Nephron progenitor cell (in vitro differentiated cells): ENCODE results near the gene TMCC1.

ENCODE experiments used
- DNase-seq: peaks from one replicate; pipeline ENCODE4 v3.0.0; 2021
- H3K27ac Mint-ChIP-seq: 2 replicates; pipeline ENCODE4 v1.8.0; 2021; ENCODE audit warnings: mild to moderate bottlenecking, moderate library complexity, mixed read lengths
- H3K27me3 Mint-ChIP-seq: 2 replicates; pipeline ENCODE4 v1.8.0; 2021; ENCODE audit warnings: mild to moderate bottlenecking, low read depth, mixed read lengths; ENCODE audit not compliant: poor library complexity
- H3K36me3 Mint-ChIP-seq: 2 replicates; pipeline ENCODE4 v1.8.0; 2021; ENCODE audit warnings: low read depth, mixed read lengths
- H3K4me1 Mint-ChIP-seq: 2 replicates; pipeline ENCODE4 v1.8.0; 2021; ENCODE audit warnings: mixed read lengths
- H3K4me3 Mint-ChIP-seq: 2 replicates; pipeline ENCODE4 v1.8.0; 2021; ENCODE audit warnings: mild to moderate bottlenecking, moderate library complexity, mixed read lengths
- H3K9me3 Mint-ChIP-seq: 2 replicates; pipeline ENCODE4 v1.8.0; 2021; ENCODE audit warnings: mild to moderate bottlenecking, moderate library complexity, mixed read lengths
- TF ChIP-seq, protein P1 (sequence below): fragments of 200-600 bp; sonication (generic); IDR thresholded peaks from 2 replicates; pipeline ENCODE4 v1.5.0; 2021; ENCODE audit warnings: antibody characterized with exemption

The TMCC1 gene

DNA sequence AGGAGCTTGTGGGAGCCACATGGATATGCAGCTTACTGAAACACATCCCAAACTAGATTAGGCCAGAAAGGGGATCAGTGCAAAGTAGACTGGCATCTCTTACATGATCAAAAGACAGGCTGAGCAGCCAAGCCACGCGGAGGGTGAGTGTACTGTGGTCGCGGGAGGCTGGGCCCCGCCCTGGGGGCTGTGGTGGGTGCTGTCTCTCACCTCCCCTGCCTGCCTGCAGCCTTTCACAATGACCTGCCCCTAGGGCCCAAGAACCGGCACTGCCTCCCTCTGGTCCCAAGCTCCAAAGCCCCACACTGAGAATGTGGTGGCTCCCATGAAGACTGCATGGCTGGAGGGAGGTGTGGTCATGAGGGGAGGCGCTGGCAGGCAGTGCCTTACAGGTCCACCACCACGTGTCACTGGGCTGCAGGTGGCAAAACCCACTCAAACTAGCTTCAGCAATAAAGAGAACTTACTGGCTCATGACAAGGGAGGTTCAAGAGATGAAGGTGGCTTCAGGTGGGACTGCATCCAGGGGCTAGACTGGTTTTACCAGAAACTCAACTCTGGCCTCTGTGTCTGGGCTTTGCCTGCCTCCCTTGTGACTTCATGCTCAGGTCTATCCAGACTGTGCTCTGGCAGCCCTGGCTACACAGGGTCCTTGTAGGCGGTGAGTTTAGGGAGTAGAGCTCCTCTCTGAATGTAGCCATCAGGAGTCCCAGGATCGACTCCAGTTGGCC lies 259.6 kb downstream of the TMCC1 start:
- peaks cover 12% of the 10 kb centered on the region for H3K36me3 Mint-ChIP-seq
- H3K4me1 Mint-ChIP-seq: peaks cover 17% of the 10 kb centered on the region
- peaks cover 27% of the 10 kb centered on the region for H3K9me3 Mint-ChIP-seq
- no peak overlapping the region for H3K4me3 Mint-ChIP-seq
- DNase-seq: no peak
- peaks cover 5% of the 10 kb centered on the region for H3K27me3 Mint-ChIP-seq
- TF ChIP-seq, protein P1, sequence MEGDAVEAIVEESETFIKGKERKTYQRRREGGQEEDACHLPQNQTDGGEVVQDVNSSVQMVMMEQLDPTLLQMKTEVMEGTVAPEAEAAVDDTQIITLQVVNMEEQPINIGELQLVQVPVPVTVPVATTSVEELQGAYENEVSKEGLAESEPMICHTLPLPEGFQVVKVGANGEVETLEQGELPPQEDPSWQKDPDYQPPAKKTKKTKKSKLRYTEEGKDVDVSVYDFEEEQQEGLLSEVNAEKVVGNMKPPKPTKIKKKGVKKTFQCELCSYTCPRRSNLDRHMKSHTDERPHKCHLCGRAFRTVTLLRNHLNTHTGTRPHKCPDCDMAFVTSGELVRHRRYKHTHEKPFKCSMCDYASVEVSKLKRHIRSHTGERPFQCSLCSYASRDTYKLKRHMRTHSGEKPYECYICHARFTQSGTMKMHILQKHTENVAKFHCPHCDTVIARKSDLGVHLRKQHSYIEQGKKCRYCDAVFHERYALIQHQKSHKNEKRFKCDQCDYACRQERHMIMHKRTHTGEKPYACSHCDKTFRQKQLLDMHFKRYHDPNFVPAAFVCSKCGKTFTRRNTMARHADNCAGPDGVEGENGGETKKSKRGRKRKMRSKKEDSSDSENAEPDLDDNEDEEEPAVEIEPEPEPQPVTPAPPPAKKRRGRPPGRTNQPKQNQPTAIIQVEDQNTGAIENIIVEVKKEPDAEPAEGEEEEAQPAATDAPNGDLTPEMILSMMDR: no peak
- peak overlapping the region; percentile 54 for H3K27ac Mint-ChIP-seq

DNA sequence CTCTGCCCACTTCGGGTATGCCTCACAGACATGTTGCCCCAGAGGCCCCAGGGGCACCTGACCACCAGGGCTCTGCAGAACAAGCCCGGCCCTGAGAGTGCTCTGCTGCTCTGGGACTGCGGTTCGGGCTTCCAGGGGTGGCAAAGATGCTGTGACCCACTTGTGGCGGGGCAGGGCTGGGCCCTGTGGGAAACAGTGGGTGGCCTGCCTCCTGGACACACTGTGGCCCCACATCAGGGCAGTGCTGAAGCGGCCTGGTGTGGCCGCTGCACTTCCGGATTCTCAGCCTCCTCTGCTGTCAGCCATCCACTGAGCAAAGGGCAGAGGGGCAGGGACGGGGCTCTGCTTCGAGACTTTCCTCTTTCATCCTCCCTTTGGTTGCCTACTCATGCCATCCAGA lies 260.5 kb downstream of the TMCC1 start:
- peaks cover 27% of the 10 kb centered on the region for H3K9me3 Mint-ChIP-seq
- TF ChIP-seq, protein P1: no peak
- no peak for DNase-seq
- H3K36me3 Mint-ChIP-seq: peaks cover 12% of the 10 kb centered on the region
- peaks cover 5% of the 10 kb centered on the region for H3K27me3 Mint-ChIP-seq
- peaks cover 17% of the 10 kb centered on the region for H3K4me1 Mint-ChIP-seq
- H3K4me3 Mint-ChIP-seq: no peak overlapping the region
- no peak overlapping the region for H3K27ac Mint-ChIP-seq

DNA sequence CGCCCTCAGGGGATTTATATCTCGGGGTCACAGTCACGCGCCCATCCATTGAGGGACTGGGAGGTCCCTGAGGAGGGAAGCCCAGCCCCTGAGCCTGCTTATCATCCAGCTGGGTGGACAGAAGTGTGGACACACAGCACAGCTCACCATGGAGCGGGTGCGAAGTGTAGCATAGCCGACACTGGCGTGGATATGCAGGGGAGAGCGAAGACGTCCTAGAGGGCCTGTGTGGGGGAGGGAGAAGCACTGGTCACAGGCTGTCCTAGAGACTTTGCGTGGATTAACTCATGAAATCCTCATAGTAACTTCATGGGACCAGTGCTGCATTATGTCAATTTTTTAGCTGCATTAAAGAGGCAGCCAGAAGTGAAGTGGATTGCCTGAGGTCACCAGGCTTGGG lies 261.0 kb downstream of the TMCC1 start:
- TF ChIP-seq, protein P1: no peak

DNA sequence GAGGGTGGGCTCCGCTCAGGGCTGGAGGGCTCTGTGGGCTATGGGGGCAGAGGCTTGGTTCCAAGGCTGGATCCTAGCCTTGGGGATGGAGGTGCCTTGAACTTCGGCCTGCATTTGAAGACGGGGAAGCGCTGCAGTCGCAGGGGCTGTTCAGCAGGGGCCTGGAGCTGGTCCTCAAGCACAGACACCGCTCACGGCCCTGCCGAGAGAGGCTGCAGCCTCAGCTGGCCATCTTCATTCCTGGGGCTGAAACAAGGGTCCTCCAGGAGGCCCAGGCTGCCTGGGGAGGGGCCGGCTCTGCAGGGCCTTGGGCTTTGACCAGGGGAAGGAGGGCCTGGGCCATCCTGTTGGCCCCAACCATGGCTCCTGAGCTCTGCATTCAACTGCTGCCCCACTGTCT lies 261.5 kb downstream of the TMCC1 start:
- Mint-ChIP-seq H3K36me3 (peaks cover 12% of the 10 kb centered on the region), H3K4me3 (no peak overlapping the region), H3K4me1 (peaks cover 27% of the 10 kb centered on the region), H3K27me3 (peaks cover 5% of the 10 kb centered on the region), H3K9me3 (peaks cover 21% of the 10 kb centered on the region), H3K27ac (no peak overlapping the region)
- TF ChIP-seq, protein P1: no peak
- no peak for DNase-seq

More for the DNA sequence above, 261.0 kb downstream of the TMCC1 start:
- no peak overlapping the region for H3K27ac Mint-ChIP-seq
- H3K27me3 Mint-ChIP-seq: peaks cover 5% of the 10 kb centered on the region
- no peak for DNase-seq
- H3K4me1 Mint-ChIP-seq: peaks cover 22% of the 10 kb centered on the region
- H3K4me3 Mint-ChIP-seq: no peak overlapping the region
- peaks cover 26% of the 10 kb centered on the region for H3K9me3 Mint-ChIP-seq
- H3K36me3 Mint-ChIP-seq: peaks cover 12% of the 10 kb centered on the region

DNA sequence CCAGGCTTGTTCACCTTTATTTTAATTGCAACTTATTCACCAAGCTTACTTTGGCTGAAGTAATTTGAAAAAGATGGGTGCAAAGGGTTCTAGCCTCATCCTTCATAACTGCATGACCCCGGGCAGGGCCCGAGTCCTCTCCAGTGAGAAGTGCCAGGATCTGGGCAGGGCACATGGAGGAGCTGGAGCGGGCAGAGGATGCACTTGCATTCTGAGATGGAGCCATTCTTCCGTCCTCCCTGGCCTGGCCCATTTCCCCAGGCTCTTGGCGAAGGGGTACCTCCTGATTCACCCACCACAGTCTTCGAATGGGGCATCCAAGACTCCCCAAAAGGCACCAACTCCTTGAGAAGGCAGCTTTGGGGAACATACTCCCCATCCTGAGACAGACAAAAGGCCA lies 264.5 kb downstream of the TMCC1 start:
- Mint-ChIP-seq H3K27ac (no peak overlapping the region), H3K36me3 (no peaks in the 10 kb centered on the region), H3K4me1 (peaks cover 53% of the 10 kb centered on the region), H3K27me3 (peaks cover 7% of the 10 kb centered on the region), H3K9me3 (no peaks in the 10 kb centered on the region), H3K4me3 (no peak overlapping the region)
- TF ChIP-seq, protein P1: no peak
- DNase-seq: no peak

DNA sequence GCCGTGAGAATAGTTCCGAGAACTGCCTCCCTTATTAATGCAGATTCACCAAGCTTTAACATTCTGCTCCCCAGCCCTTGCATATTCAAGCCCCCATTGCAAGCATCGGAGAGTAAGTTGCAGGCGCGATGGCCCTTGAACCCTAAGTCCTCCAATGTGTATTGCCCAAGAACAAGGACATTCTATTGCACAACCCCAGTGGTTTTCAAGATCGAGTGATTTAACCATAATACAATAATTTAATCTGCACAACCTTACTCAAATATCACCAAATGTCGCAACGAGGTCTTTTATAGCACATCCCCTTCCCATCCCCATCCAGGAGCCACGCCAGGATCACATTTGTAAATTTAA lies 265.4 kb downstream of the TMCC1 start:
- H3K27ac Mint-ChIP-seq: no peak overlapping the region
- H3K4me1 Mint-ChIP-seq: peaks cover 55% of the 10 kb centered on the region
- H3K36me3 Mint-ChIP-seq: no peaks in the 10 kb centered on the region
- TF ChIP-seq, protein P1: no peak
- H3K27me3 Mint-ChIP-seq: peaks cover 10% of the 10 kb centered on the region
- no peak for DNase-seq
- peak overlapping the region; percentile 83 for H3K4me3 Mint-ChIP-seq
- H3K9me3 Mint-ChIP-seq: no peaks in the 10 kb centered on the region
